ENCODE measurements around the gene MYMX. TPM values are rescaled to one million over a fixed set of nuclear protein-coding genes. Genes with fewer than 3 reads are reported as not detected.

Gene MYMX
- polyA plus RNA-seq, 1 experiment, result not detected

DNA sequence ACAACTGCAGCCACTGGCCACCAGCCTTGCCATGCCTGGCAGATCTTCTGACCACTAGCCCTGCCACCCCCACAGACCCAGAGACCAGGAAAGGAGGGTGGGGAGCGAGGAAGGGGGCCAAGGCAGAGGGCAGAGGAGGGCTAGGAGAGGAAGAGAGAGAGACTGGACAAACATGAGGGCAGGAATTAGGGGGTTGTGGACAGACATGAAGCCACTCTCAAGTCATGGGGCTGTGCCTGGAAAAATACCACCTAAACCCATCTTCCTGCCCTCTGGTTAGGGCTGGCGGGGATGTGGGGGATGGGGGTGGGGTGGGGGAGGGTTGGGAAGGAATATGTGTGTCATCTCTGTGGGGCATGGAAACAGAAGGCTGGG, 5.2 kb downstream of the MYMX start:
- H3K27ac ChIP-seq (ENCODE audit: low read depth, low read length), result no peak overlapping the region
- H3K9me3 ChIP-seq (ENCODE audit: control insufficient read depth, insufficient read depth, low read length), result no peaks in the 10 kb centered on the region
- ChIA-PET POLR2A (interaction anchor here (0.6 to 3.8 kb wide), 3 partner anchors 12 to 29 kb away, joined by 3 to 23 read pairs (median 4); partner anchors contain the start of gene HSP90AB1), CTCF (interaction anchor here (0.6 to 8.8 kb wide), 13 partner anchors 9 to 858 kb away, joined by 3 to 83 read pairs (median 5); partner anchors contain the start of genes POLH and XPO5)
- no peaks in the 10 kb centered on the region for H3K27me3 ChIP-seq (ENCODE audit: control insufficient read depth, insufficient read depth, low read length)
- H3K4me3 ChIP-seq (ENCODE audit: low read depth, low read length), result no peak overlapping the region
- no peak for DNase-seq (ENCODE audit: low read depth, low spot score)
- TF ChIP-seq, protein P1, sequence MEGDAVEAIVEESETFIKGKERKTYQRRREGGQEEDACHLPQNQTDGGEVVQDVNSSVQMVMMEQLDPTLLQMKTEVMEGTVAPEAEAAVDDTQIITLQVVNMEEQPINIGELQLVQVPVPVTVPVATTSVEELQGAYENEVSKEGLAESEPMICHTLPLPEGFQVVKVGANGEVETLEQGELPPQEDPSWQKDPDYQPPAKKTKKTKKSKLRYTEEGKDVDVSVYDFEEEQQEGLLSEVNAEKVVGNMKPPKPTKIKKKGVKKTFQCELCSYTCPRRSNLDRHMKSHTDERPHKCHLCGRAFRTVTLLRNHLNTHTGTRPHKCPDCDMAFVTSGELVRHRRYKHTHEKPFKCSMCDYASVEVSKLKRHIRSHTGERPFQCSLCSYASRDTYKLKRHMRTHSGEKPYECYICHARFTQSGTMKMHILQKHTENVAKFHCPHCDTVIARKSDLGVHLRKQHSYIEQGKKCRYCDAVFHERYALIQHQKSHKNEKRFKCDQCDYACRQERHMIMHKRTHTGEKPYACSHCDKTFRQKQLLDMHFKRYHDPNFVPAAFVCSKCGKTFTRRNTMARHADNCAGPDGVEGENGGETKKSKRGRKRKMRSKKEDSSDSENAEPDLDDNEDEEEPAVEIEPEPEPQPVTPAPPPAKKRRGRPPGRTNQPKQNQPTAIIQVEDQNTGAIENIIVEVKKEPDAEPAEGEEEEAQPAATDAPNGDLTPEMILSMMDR (IDR thresholded peaks at IDR 0.05; ENCODE audit: low read depth, low read length), result no peak

DNA sequence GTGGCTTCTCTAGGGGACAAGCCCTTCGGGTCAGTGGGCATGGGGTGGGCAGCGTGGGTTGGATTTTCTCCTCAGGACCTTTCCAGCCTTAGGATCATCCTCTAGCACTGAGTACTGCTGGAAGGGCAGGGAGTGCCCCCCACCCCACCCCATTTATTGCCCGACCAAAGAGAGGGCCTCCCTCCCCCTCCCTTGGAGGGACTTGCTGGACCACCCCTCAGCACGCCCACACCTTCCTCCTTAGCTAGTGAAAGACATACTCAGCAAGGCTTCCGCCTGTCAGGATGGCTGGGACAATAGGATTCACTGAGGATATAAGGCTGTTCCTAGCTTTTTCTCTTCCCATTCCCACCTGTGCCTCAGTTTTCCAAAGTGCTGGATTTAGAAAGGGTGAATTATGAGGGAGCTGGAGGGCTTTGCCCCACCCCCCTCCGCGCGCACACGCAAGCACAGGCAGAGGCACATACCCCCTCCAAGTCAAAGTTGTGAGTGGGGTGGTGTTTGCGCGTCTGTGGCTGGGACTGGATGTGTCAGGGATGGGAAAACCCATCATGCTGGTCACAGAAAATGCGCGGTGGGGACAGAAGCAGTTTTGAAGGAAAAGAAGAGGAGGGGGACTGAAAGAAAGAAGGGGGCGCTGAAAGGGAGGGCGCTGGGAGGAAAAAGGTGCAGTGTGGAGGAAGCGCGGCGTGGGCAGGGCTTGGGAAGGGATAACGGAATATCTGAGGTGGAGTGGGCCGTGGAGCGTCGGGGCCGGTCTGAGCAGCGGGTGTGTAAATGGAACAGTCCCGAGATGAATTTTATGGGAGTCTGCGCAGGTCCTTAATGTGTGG, 6.0 kb downstream of the MYMX start:
- H3K4me3 ChIP-seq (ENCODE audit: low read depth, low read length), result peak overlapping the region; percentile 64
- ChIA-PET POLR2A (interaction anchor here (0.6 to 3.8 kb wide), 4 partner anchors 12 to 194 kb away, joined by 3 to 23 read pairs (median 3); partner anchors contain the start of gene HSP90AB1), CTCF (interaction anchor here (0.6 to 8.8 kb wide), 7 partner anchors 10 to 35 kb away, joined by 3 to 83 read pairs (median 5); no protein-coding TSS in a partner anchor)
- TF ChIP-seq, protein P1 (IDR thresholded peaks at IDR 0.05; ENCODE audit: low read depth, low read length), result no peak
- DNase-seq (ENCODE audit: low read depth, low spot score), result no peak
- H3K27ac ChIP-seq (ENCODE audit: low read depth, low read length), result no peak overlapping the region
- H3K9me3 ChIP-seq (ENCODE audit: control insufficient read depth, insufficient read depth, low read length), result no peaks in the 10 kb centered on the region
- H3K27me3 ChIP-seq (ENCODE audit: control insufficient read depth, insufficient read depth, low read length), result no peaks in the 10 kb centered on the region

DNA sequence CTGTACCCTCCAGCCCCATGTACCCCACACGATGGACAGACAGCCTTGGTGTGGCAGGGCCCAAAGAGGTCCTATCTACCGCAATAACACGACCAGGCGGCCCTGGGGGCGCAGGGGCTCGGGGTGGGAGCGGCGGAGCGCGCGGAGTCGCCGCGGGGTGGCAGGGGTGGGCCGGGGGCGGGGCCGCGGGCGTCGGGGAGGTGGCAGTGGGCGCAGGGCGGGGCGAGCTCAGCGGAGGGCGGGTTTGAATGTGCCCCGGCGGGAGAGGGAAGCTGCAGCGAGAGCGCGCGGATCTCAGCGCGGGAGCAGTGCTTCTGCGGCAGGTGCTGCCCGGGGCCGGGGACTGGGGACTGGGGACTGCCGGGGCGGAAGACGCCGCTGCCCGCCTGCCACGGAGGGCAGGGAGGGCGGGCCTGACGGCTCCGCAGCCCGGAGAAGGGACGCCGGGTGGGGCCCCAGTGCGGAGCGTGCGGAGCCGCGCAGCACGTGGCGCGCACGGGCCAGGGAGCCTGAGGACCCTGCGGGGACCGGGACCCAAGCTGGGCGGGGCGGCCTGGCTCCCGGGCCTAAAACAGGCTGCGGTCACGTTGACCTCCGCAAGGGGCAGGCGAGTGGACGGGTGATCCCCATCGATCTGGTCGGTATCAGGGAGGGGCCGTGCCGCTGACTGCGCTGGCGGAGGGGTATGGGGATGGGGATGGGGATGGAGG, 6.7 kb downstream of the MYMX start, which contains the start of gene SLC29A1:
Gene SLC29A1, plus strand, starts transcription at position 277 of the 710 bp plus-strand sequence. CDS start 3,719 bp downstream, outside the sequence.
- POLR2A ChIA-PET, result interaction anchor here (0.6 to 3.8 kb wide), 4 partner anchors 11 to 195 kb away, joined by 3 to 23 read pairs (median 3); partner anchors contain the start of gene HSP90AB1
- Histone ChIP-seq H3K27ac (ENCODE audit: low read depth, low read length) (no peak within 1 kb of the TSS), H3K9me3 (ENCODE audit: control insufficient read depth, insufficient read depth, low read length) (no peaks in the 10 kb centered on the region)

DNA sequence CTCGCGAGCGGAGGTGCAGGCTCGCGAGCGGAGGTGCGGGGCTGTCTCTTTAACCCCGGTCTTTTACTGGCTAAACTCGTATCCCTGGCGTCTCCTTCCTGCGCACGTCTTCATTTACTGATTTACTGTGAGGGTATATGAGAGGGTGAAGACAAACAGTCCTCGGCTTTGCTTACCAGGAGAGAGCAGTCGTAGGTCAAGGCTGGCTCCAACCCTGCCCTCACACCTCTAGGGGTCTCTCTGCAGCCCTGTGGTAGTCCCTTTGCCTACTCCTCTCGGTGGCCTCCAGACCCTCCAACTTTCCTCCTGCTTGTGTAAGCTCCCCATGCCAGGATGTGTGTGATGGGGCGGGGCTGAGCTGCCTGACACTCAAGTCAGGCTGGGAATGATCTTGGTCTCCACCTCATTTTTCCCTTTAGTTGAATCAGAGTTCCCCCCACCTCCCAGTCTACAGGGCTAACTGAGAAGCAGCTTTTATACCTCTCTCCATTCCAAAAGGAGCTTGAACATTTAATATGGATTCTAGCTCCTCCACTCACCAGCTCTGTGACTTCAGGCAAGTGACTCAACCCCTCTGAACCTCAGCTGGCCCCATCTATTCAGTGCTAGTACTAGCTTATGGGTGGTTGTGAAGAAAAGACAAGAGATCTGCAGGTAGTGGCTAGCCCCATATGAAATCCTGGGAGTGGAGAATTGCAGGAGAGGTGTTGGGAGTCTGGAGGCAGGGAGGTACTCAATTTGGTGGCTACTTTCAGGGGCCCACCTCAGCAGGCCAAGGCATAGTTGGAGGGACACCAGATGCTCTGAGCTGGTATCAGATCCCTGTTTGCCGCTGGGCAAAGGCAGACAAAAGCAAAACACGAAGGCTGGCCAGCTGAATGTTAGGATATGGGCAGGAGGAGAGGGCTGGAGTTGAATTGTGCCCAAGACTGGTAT, 7.6 kb downstream of the MYMX start:
- Histone ChIP-seq H3K9me3 (ENCODE audit: control insufficient read depth, insufficient read depth, low read length) (no peaks in the 10 kb centered on the region), H3K27me3 (ENCODE audit: control insufficient read depth, insufficient read depth, low read length) (no peaks in the 10 kb centered on the region), H3K27ac (ENCODE audit: low read depth, low read length) (no peak overlapping the region), H3K4me3 (ENCODE audit: low read depth, low read length) (peak overlapping the region; percentile 64)
- POLR2A ChIA-PET, result interaction anchor here (0.8 to 3.8 kb wide), 3 partner anchors 10 to 72 kb away, joined by 3 to 23 read pairs (median 3); partner anchors contain the start of gene HSP90AB1
- DNase-seq (ENCODE audit: low read depth, low spot score), result no peak
- TF ChIP-seq, protein P1 (IDR thresholded peaks at IDR 0.05; ENCODE audit: low read depth, low read length), result no peak
- CTCF ChIA-PET, result interaction anchor here (0.5 to 8.8 kb wide), 7 partner anchors 11 to 131 kb away, joined by 3 to 83 read pairs (median 4); no protein-coding TSS in a partner anchor

More for the DNA sequence above, 6.7 kb downstream of the MYMX start, which contains the start of gene SLC29A1:
- Histone ChIP-seq H3K27me3 (ENCODE audit: control insufficient read depth, insufficient read depth, low read length) (no peaks in the 10 kb centered on the region), H3K4me3 (ENCODE audit: low read depth, low read length) (peak within 1 kb of the TSS; percentile 64)
- TF ChIP-seq, protein P1 (IDR thresholded peaks at IDR 0.05; ENCODE audit: low read depth, low read length), result peak; percentile 10; the same call in 1 of the 2 replicates
- DNase-seq (ENCODE audit: low read depth, low spot score), result no peak
- CTCF ChIA-PET, result interaction anchor here (0.8 to 8.8 kb wide), 5 partner anchors 12 to 45 kb away, joined by 3 to 83 read pairs (median 5); no protein-coding TSS in a partner anchor

Data from AG04450 (cell line).